Gastroesophageal sphincter (tissue), 3 donors: ENCODE data around the gene PNCK.

Experiments used
- CTCF ChIP-seq, 4 experiments: fragments of 200-600 bp in 2 of 4; fragments of 450-650 bp in 2 of 4; sonication (generic) in 1 of 4; IDR thresholded peaks; one replicate each; pipeline ENCODE4 v1.5.1; 2017 to 2019; ENCODE audit warnings: antibody characterized with exemption in 4 of 4, mild to moderate bottlenecking in 2 of 4, moderate library complexity in 2 of 4
- POLR2A ChIP-seq, 2 donors: fragments of 450-650 bp; IDR thresholded peaks; one replicate each; pipeline ENCODE4 v1.6.1; 2017; ENCODE audit warnings: antibody characterized with exemption in 2 of 2, mild to moderate bottlenecking in 2 of 2, moderate library complexity in 1 of 2
- POLR2AphosphoS5 ChIP-seq: sonication (generic); formaldehyde crosslinking; IDR thresholded peaks from one replicate; pipeline ENCODE4 v1.6.1; 2017; ENCODE audit warnings: antibody characterized with exemption

- no peak for TF ChIP-seq CTCF (IDR thresholded peaks at IDR 0.05)
- TF ChIP-seq POLR2A (IDR thresholded peaks at IDR 0.05): no peak
- TF ChIP-seq POLR2AphosphoS5: no peak
Observed at GRCh38 chrX:153665726-153666306, 7.8 kb downstream of the PNCK start.
